ENCODE data around the gene MRS2. TPM values are rescaled to one million over a fixed set of nuclear protein-coding genes. Genes with fewer than 3 reads are reported as not detected.

The MRS2 gene
- total and polyA plus RNA-seq, 9 of the 15 experiments (the other 6 are each of a cell fraction or from before 2014, with no cell fraction given), result 14.6 to 57.9 (median 48.1) TPM

DNA sequence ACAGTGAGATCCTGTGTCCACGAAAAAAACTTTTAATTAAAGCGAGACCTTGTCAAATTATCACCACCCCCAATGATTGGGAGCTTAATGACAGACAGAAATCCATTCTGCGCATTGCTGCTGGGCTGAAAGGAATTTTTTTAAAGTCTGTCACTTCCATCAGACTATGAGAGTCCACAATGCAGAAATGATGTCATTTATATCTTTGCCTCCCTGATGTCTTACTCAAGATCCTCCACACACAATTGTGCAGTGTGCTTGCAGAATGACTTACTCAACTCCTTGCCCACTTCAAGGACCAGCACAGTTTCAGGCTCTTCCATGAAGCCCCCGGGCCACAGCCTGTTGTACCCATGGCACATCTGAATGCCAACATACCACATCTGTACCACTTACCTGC is 45.7 kb downstream of the MRS2 start:
- POLR2A ChIA-PET, result no interaction called here
- 5% methylated on average over 4 of the region's 4 CpGs for WGBS (ENCODE audit: insufficient coverage, low coverage, missing lambda C conversion rate)
- intact Hi-C loops (cut with micrococcal nuclease), result no loop called here

More for the DNA sequence above, 45.7 kb downstream of the MRS2 start:
- no peak for DNase-seq (ENCODE audit: extremely low read depth in 1 of 4, low spot score in 3 of 4)
- Histone ChIP-seq H3K79me2 (ENCODE audit: control insufficient read depth, insufficient read depth, low read length) (no peaks in the 10 kb centered on the region), H3K27ac (ENCODE audit: extremely low read depth, low read depth, low read length) (no peak overlapping the region), H3K9me3 (replicated peaks; ENCODE audit: control insufficient read depth, insufficient read depth, low read depth, low read length) (no peaks in the 10 kb centered on the region), H3K9ac (ENCODE audit: insufficient read depth in 1 of 2, low read depth in 2 of 2, low read length in 2 of 2) (no peak overlapping the region), H3K36me3 (ENCODE audit: control insufficient read depth, insufficient read depth, low read length) (no peaks in the 10 kb centered on the region), H3K9me1 (ENCODE audit: control insufficient read depth, insufficient read depth, low read length) (no peaks in the 10 kb centered on the region), H3K4me3 (no peak overlapping the region), H3K4me2 (ENCODE audit: insufficient read depth, low read length) (no peak overlapping the region), H3K27me3 (ENCODE audit: control insufficient read depth in 2 of 2, insufficient read depth in 2 of 2, low read length in 2 of 2) (no peaks in the 10 kb centered on the region), H4K20me1 (replicated peaks; ENCODE audit: control insufficient read depth, insufficient read depth, low read length) (0 out of 2 replicates have a peak, but pooled peaks cover 3% of the 10 kb centered on the region), H2AFZ (ENCODE audit: low read depth, low read length) (no peak overlapping the region), H3K4me1 (replicated peaks in 1 of 2; ENCODE audit: control insufficient read depth in 2 of 2, insufficient read depth in 2 of 2, low read length in 2 of 2) (peaks cover 3 to 9% of the 10 kb centered on the region in 2 experiments; a peak in 2 of 5 replicates)
- no peak for ATAC-seq
- no peak for FAIRE-seq
- CTCF ChIA-PET (ENCODE audit: low intra/inter-chr PET ratio), result no interaction called here
- TF ChIP-seq ZBTB34 (CRISPR knock-in tag; IDR thresholded peaks at IDR 0.05), result no peak
- TF ChIP-seq GTF3C2 (IDR thresholded peaks at IDR 0.05; ENCODE audit: borderline replicate concordance, extremely low read depth, insufficient read length), result no peak
- no peak for TF ChIP-seq ZNF644 (tag; IDR thresholded peaks at IDR 0.05; ENCODE audit: low read depth)
- BruUV-seq (replicated peaks), result no TSS peak
- in situ Hi-C loops (cut with MboI), result no loop called here

All from K562 (cell line).